ENCODE results near the gene FAM110D.

Gene FAM110D

DNA sequence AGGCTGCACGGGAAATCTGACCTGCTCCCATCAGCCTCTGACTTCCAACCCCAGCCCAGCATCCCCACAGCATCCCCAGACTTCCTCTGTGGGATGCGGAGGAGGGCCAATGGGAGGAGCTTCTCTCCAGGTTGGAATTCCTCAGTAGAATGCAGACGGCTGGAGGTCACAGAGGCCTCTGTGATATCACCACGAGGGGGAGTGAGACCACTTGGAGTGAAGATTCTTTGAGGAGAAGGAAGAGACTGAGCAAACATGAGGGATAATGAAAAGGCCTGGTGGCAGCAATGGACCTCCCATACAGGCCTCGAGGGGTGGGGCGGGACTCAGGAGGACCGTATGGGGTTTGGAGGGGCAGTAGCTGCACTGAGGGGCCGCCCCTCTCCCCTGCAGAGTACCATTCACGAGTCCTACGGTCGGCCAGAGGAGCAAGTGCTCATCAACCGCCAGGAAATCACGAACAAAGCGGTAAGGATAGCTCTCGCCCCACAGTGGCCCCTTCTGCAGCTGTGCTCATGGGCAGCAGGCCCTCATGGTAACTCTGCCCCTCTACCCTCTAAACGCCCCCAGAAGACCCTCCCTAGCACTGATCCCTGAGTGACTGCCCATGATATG, 31.6 kb downstream of the FAM110D start, which contains the start of gene CATSPER4:
Gene CATSPER4 (plus strand): TSS at position 230 of the 615 bp plus-strand sequence. CDS start 26 bp downstream, at position 256.
- Histone ChIP-seq H3K27ac (replicated peaks) (no peak within 1 kb of the TSS), H3K4me3 (replicated peaks; ENCODE audit: insufficient read depth, low read length) (no peak within 1 kb of the TSS), H3K27me3 (ENCODE audit: insufficient read depth, poor library complexity, severe bottlenecking) (no peaks in the 10 kb centered on the region)
- TF ChIP-seq POLR2AphosphoS5 (IDR thresholded peaks at IDR 0.05; ENCODE audit: low read depth) (no peak), CTCF (IDR thresholded peaks at IDR 0.05; ENCODE audit: insufficient read depth, low read length) (peak; percentile 8), GABPA (IDR thresholded peaks at IDR 0.05; ENCODE audit: low read depth) (no peak), REST (IDR thresholded peaks at IDR 0.05; ENCODE audit: insufficient replicate concordance, low read depth) (no peak), SPI1 (IDR thresholded peaks at IDR 0.05; ENCODE audit: borderline replicate concordance, low read depth) (no peak)
- DNase-seq (ENCODE audit: low read depth in 1 of 2, low spot score in 1 of 2) = no peak

DNA sequence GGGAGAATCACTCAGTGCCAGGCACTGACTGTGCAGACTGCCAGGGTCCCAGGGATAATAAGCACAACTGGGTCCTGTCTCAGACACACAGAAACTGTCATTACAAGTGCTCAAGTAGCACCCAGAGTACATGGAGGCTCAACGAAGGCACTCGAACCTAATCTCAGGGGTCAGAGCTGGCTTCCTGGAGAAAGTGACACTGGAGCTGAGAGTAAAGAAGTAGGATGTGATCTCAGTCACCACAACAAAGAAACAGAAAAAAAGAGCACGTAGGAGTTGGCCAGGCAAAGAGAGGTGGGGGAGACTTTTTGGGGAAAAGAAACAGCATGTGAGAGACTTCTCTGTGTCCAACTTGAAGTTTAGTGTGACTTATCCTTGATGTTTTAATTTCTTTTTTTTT, 32.9 kb downstream of the FAM110D start:
- Histone ChIP-seq H3K27me3 (ENCODE audit: insufficient read depth, poor library complexity, severe bottlenecking) (no peaks in the 10 kb centered on the region), H3K27ac (replicated peaks) (no peak overlapping the region), H3K4me3 (replicated peaks; ENCODE audit: insufficient read depth, low read length) (no peak overlapping the region)
- no peak for DNase-seq (ENCODE audit: low read depth in 1 of 2, low spot score in 1 of 2)
- no peak for TF ChIP-seq SPI1 (IDR thresholded peaks at IDR 0.05; ENCODE audit: borderline replicate concordance, low read depth)
- no peak for TF ChIP-seq GABPA (IDR thresholded peaks at IDR 0.05; ENCODE audit: low read depth)
- TF ChIP-seq REST (IDR thresholded peaks at IDR 0.05; ENCODE audit: insufficient replicate concordance, low read depth) = no peak
- no peak for TF ChIP-seq POLR2AphosphoS5 (IDR thresholded peaks at IDR 0.05; ENCODE audit: low read depth)
- TF ChIP-seq CTCF (IDR thresholded peaks at IDR 0.05; ENCODE audit: insufficient read depth, low read length) = no peak

GRCh38 chr1:26195805-26196204, 36.9 kb downstream of the FAM110D start:
- TF ChIP-seq CTCF (IDR thresholded peaks at IDR 0.05; ENCODE audit: insufficient read depth, low read length) (no peak), REST (IDR thresholded peaks at IDR 0.05; ENCODE audit: insufficient replicate concordance, low read depth) (no peak), POLR2AphosphoS5 (IDR thresholded peaks at IDR 0.05; ENCODE audit: low read depth) (no peak), GABPA (IDR thresholded peaks at IDR 0.05; ENCODE audit: low read depth) (no peak), SPI1 (IDR thresholded peaks at IDR 0.05; ENCODE audit: borderline replicate concordance, low read depth) (no peak)
- H3K27ac ChIP-seq (replicated peaks) = no peak overlapping the region
- no peak for DNase-seq (ENCODE audit: low read depth in 1 of 2, low spot score in 1 of 2)
- H3K4me3 ChIP-seq (replicated peaks; ENCODE audit: insufficient read depth, low read length) = no peak overlapping the region
- H3K27me3 ChIP-seq (ENCODE audit: insufficient read depth, poor library complexity, severe bottlenecking) = no peaks in the 10 kb centered on the region
